Fibroblast of lung (primary cell): Measurements from ENCODE around the gene ASXL1. TPM values are rescaled to one million over a fixed set of nuclear protein-coding genes. Genes with fewer than 3 reads are reported as not detected.

ENCODE experiments used
- DNase-seq, 2 donors: peaks; one replicate each; pipeline versions ENCODE4 v3.0.0 to v3.0.0-alpha.2; 2010; ENCODE audit warnings: low read depth in 2 of 2
- H2AFZ ChIP-seq: 2 replicates; pipeline ENCODE4 v1.5.1; 2012; ENCODE audit warnings: low read length, control low read depth, inconsistent platforms
- H3K27ac ChIP-seq: 2 replicates; pipeline ENCODE4 v1.5.1; 2011; ENCODE audit warnings: low read length, control low read depth; ENCODE audit not compliant: insufficient read depth
- H3K27me3 ChIP-seq: 2 replicates; pipeline ENCODE4 v1.5.1; 2011; ENCODE audit warnings: mild to moderate bottlenecking, low read length; ENCODE audit not compliant: control insufficient read depth, insufficient read depth
- H3K36me3 ChIP-seq: 2 replicates; pipeline ENCODE4 v1.5.1; 2011; ENCODE audit warnings: low read length; ENCODE audit not compliant: control insufficient read depth, insufficient read depth
- H3K4me1 ChIP-seq: 2 replicates; pipeline ENCODE4 v1.5.1; 2011; ENCODE audit warnings: low read length; ENCODE audit not compliant: control insufficient read depth, insufficient read depth; ENCODE audit errors: extremely low read depth
- H3K4me2 ChIP-seq: 2 replicates; pipeline ENCODE4 v1.5.1; 2011; ENCODE audit warnings: low read length, control low read depth; ENCODE audit not compliant: insufficient read depth; ENCODE audit errors: extremely low read depth
- H3K4me3 ChIP-seq, 4 experiments: fragments of 200-600 bp in 1 of 4; sonication (generic) in 1 of 4; replicated peaks in 1 of 4; 2 replicates each; pipeline ENCODE4 v1.5.1; 2011 to 2016; ENCODE audit warnings: low read length in 4 of 4, low read depth in 3 of 4, mild to moderate bottlenecking in 3 of 4, control low read depth in 2 of 4, inconsistent platforms in 1 of 4, mixed read lengths in 1 of 4; ENCODE audit not compliant: insufficient read depth in 1 of 4; ENCODE audit errors: control extremely low read depth in 1 of 4
- H3K79me2 ChIP-seq: 2 replicates; pipeline ENCODE4 v1.5.1; 2012; ENCODE audit warnings: mild to moderate bottlenecking, low read length, inconsistent platforms; ENCODE audit not compliant: control insufficient read depth, insufficient read depth
- H3K9ac ChIP-seq: 2 replicates; pipeline ENCODE4 v1.5.1; 2011; ENCODE audit warnings: mild to moderate bottlenecking, low read length, control low read depth; ENCODE audit not compliant: insufficient read depth
- H3K9me3 ChIP-seq: 2 replicates; pipeline ENCODE4 v1.5.1; 2012; ENCODE audit warnings: low read depth, low read length; ENCODE audit not compliant: control insufficient read depth, insufficient read depth
- H4K20me1 ChIP-seq: 2 replicates; pipeline ENCODE4 v1.5.1; 2011; ENCODE audit warnings: low read length; ENCODE audit not compliant: control insufficient read depth, insufficient read depth; ENCODE audit errors: extremely low read depth
- EZH2 ChIP-seq: IDR thresholded peaks from 2 replicates; pipeline ENCODE4 v1.5.1; 2012; ENCODE audit warnings: low read length, control low read depth, mild to moderate bottlenecking; ENCODE audit errors: missing control alignments
- polyA plus RNA-seq, 2 donors: library from polyadenylated mRNA; depleted of rRNA in 1 of 2; stranded (reverse) in 1 of 2; unstranded in 1 of 2; fragments of >200 nt; gene quantifications; 2 replicates each; pipeline ENCODE4 v1.2.1, GENCODE V29; 2011 to 2012; ENCODE audit warnings: missing spikeins in 1 of 2
- total RNA-seq: library from RNA; depleted of rRNA; stranded (reverse); fragments of >200 nt; gene quantifications from 2 replicates; pipeline ENCODE4 v1.2.1, GENCODE V29; 2014
- TF ChIP-seq, protein P1 (sequence below), 2 donors: IDR thresholded peaks in 1 of 2; conservative IDR thresholded peaks in 1 of 2; 1 replicate in 1 of 2; 2 replicates in 1 of 2; pipeline ENCODE4 v1.5.1; 2011 to 2012; ENCODE audit warnings: low read length in 2 of 2, control low read depth in 1 of 2, inconsistent platforms in 1 of 2, low read depth in 1 of 2, mild to moderate bottlenecking in 1 of 2

Gene ASXL1
- total and polyA plus RNA-seq, 2 donors (not counting 1 experiment from before 2014, with no cell fraction given): 38.0 to 41.1 TPM

DNA sequence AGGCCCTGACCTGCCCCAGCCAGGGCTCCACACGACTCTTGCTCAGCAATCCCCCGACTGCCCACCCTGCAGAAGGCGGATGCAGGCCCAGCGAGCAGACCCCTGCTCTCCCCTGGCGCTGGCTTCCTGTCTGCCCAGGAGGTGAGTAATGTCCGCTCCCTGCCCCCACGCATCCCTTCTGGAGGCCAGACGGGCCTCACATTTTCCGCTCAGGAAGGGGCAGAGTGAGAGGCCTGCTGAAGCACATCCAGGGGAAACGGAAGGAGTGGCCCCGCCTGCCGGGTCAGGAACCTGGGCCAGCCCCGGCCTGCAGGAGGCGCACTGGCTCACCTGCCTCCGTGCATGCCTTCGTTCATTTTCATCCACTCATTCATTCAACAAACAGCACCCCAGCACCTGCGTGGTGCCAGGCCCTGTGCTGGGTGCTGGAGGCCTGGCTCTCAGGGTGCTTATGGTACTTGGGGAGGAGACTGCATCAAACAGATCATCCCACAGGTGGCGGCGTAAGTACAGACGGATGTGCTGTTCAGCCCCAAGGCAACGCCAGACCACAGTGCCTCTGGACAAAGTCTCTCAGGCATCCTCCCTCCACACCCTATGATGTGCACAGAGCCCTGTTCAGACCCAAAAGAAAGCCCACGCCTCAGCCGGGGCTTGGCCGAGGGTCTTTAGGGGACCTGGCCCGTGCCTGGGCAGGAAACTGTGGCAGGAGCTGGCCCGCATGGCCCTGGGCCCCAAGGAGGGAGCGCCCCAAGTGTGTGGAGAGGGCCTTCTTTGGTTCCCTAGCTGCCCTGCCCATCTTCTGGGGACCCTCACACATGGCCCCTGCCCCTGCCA is 112.1 kb downstream of the ASXL1 start:
- no peak overlapping the region for H3K9ac ChIP-seq
- no peaks in the 10 kb centered on the region for H3K27me3 ChIP-seq
- H3K79me2 ChIP-seq: peaks cover 12% of the 10 kb centered on the region
- DNase-seq: peak; percentile 58 to 92
- peaks cover 23% of the 10 kb centered on the region for H3K4me1 ChIP-seq
- no peak overlapping the region for H2AFZ ChIP-seq
- no peaks in the 10 kb centered on the region for H4K20me1 ChIP-seq
- TF ChIP-seq, protein P1, sequence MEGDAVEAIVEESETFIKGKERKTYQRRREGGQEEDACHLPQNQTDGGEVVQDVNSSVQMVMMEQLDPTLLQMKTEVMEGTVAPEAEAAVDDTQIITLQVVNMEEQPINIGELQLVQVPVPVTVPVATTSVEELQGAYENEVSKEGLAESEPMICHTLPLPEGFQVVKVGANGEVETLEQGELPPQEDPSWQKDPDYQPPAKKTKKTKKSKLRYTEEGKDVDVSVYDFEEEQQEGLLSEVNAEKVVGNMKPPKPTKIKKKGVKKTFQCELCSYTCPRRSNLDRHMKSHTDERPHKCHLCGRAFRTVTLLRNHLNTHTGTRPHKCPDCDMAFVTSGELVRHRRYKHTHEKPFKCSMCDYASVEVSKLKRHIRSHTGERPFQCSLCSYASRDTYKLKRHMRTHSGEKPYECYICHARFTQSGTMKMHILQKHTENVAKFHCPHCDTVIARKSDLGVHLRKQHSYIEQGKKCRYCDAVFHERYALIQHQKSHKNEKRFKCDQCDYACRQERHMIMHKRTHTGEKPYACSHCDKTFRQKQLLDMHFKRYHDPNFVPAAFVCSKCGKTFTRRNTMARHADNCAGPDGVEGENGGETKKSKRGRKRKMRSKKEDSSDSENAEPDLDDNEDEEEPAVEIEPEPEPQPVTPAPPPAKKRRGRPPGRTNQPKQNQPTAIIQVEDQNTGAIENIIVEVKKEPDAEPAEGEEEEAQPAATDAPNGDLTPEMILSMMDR (conservative IDR thresholded peaks at IDR 0.05 in 1 of 2, IDR thresholded peaks at IDR 0.05 in 1 of 2; ENCODE audit: low read depth in 1 of 2, low read length in 2 of 2): peak in 1 of 2 donors; percentile 26
- TF ChIP-seq EZH2: no peak
- H3K4me2 ChIP-seq: no peak overlapping the region
- no peaks in the 10 kb centered on the region for H3K9me3 ChIP-seq
- H3K36me3 ChIP-seq: peaks cover 2% of the 10 kb centered on the region
- no peak overlapping the region for H3K4me3 ChIP-seq
- H3K27ac ChIP-seq: no peak overlapping the region

DNA sequence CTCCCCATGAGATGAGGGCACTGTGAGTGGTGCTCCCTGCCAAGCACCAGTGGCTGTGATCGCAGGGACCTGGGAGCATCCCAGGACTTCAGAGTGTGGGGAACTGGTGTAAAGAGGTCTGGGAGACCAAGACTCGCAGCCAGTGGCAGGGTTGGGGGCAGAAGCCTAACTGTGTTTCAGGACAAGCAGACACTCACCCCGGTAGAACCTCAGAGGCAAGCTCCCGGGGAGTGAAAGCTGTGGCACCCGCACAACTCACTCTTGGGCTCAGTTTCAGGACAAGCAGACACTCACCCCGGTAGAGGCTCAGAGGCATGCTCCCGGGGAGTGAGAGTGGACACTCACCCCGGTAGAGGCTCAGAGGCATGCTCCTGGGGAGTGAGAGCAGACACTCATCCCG is 112.8 kb downstream of the ASXL1 start:
- Histone ChIP-seq H4K20me1 (no peaks in the 10 kb centered on the region), H3K4me2 (no peak overlapping the region), H3K27ac (no peak overlapping the region), H3K4me3 (no peak overlapping the region), H3K9me3 (no peaks in the 10 kb centered on the region), H3K36me3 (peaks cover 2% of the 10 kb centered on the region), H3K9ac (no peak overlapping the region), H3K27me3 (no peaks in the 10 kb centered on the region), H3K4me1 (peaks cover 21% of the 10 kb centered on the region), H3K79me2 (peaks cover 12% of the 10 kb centered on the region), H2AFZ (no peak overlapping the region)
- no peak for DNase-seq
- TF ChIP-seq, protein P1 (conservative IDR thresholded peaks at IDR 0.05 in 1 of 2, IDR thresholded peaks at IDR 0.05 in 1 of 2; ENCODE audit: low read depth in 1 of 2, low read length in 2 of 2): no peak
- TF ChIP-seq EZH2: no peak

DNA sequence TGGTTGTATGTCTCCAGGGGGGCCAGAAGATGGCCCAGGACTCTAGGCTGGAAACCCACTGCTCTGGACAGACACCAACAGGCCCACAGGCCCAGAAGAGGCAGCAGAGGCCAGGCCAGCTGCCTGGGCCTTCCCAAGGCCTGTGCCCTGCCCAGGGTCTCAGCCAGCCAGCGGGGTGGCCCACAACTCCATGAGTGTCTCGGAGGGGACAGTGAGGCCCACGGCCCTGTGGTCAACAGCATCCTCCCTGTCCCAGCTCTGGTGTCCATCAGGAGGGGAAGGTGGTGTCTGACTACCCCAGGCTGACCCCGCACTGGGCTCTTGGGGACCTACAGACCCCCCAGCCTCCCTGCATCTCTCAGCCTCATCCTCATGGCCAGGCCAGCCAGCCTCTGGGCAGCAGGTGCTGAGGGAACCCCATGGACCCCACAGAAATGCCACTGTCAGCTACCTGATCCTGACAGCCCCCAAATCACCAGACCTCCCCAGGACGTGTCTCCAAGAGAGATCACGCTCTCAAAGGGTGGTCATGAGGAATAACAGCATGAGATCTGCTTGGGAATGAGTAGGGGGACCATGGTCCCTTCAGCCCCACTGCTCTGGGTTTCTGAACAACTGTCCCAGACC is 114.6 kb downstream of the ASXL1 start:
- Histone ChIP-seq H3K27ac (no peak overlapping the region), H3K79me2 (peaks cover 14% of the 10 kb centered on the region), H3K27me3 (no peaks in the 10 kb centered on the region), H3K4me3 (no peak overlapping the region), H3K9me3 (no peaks in the 10 kb centered on the region), H3K4me2 (no peak overlapping the region), H3K9ac (no peak overlapping the region), H3K4me1 (peaks cover 24% of the 10 kb centered on the region), H4K20me1 (no peaks in the 10 kb centered on the region), H2AFZ (no peak overlapping the region), H3K36me3 (peaks cover 2% of the 10 kb centered on the region)
- no peak for DNase-seq
- no peak for TF ChIP-seq EZH2
- TF ChIP-seq, protein P1 (conservative IDR thresholded peaks at IDR 0.05 in 1 of 2, IDR thresholded peaks at IDR 0.05 in 1 of 2; ENCODE audit: low read depth in 1 of 2, low read length in 2 of 2): no peak
